ENCODE results near the gene OSTF1. TPM values are rescaled to one million over a fixed set of nuclear protein-coding genes. Genes with fewer than 3 reads are reported as not detected.

OSTF1 gene
- total RNA-seq: 10 to 100 TPM; 32.7 to 35.7 TPM
- long read RNA-seq, transcript OSTF1-201 (10 exons, 1,319 nt): major isoform, 37 of 43 reads
- long read RNA-seq, partial matches to known transcripts: 1 of 43 reads
- long read RNA-seq, other reads (novel, unspliced or antisense): 5 of 43 reads

GRCh38 chr9:75087824-75088645 lies at the start of gene OSTF1, which contains the start of gene NMRK1:
TSS of gene OSTF1 (plus strand) at chr9:75088514. CDS start at chr9:75088693, 179 bp downstream.
TSS of gene NMRK1 (minus strand) at chr9:75088155. CDS start at chr9:75083115, 5,040 bp downstream.
- ATAC-seq (peak; percentile 96), DNase-seq (peak; percentile 97)
- intact Hi-C loops (cut with DNase I): loop anchor here in 1 of 2 donors (10.0 kb wide), 1 partner anchor 133 kb away; the partner anchor contains the start of gene C9orf40

- intact Hi-C loops (cut with DNase I): no loop called here
- no peak for DNase-seq
- ATAC-seq: peak in 1 of 2 donors; percentile 93
These were observed 49.3 kb upstream of the OSTF1 start for GRCh38 chr9:75039009-75039408.

- intact Hi-C loops (cut with DNase I): no loop called here
- DNase-seq (no peak), ATAC-seq (no peak)
These were observed 48.5 kb upstream of the OSTF1 start for GRCh38 chr9:75039801-75040200.

- no peak for DNase-seq
- no peak for ATAC-seq
- intact Hi-C loops (cut with DNase I): no loop called here
These were observed 47.3 kb upstream of the OSTF1 start for GRCh38 chr9:75041041-75041440.

- DNase-seq (no peak), ATAC-seq (no peak)
- intact Hi-C loops (cut with DNase I): no loop called here
These were observed 41.5 kb upstream of the OSTF1 start for GRCh38 chr9:75046725-75047345.

GRCh38 chr9:75047506-75047905 lies 40.8 kb upstream of the OSTF1 start:
- intact Hi-C loops (cut with DNase I): no loop called here
- no peak for ATAC-seq
- DNase-seq: no peak

GRCh38 chr9:75051285-75051684 lies 37.0 kb upstream of the OSTF1 start:
- intact Hi-C loops (cut with DNase I): no loop called here

GRCh38 chr9:75053869-75054268 lies 34.4 kb upstream of the OSTF1 start:
- ATAC-seq (no peak), DNase-seq (no peak)
- intact Hi-C loops (cut with DNase I): no loop called here

More at GRCh38 chr9:75051285-75051684, 37.0 kb upstream of the OSTF1 start:
- DNase-seq (no peak), ATAC-seq (no peak)

- ATAC-seq (no peak), DNase-seq (no peak)
- intact Hi-C loops (cut with DNase I): no loop called here
These were observed 33.8 kb upstream of the OSTF1 start for GRCh38 chr9:75054368-75055001.

- no peak for ATAC-seq
- DNase-seq: no peak
- intact Hi-C loops (cut with DNase I): no loop called here
These were observed 27.1 kb upstream of the OSTF1 start for GRCh38 chr9:75061169-75061568.

GRCh38 chr9:75063556-75064305 lies 24.6 kb upstream of the OSTF1 start:
- ATAC-seq (no peak), DNase-seq (no peak)
- intact Hi-C loops (cut with DNase I): no loop called here

GRCh38 chr9:75064307-75065025 lies 23.8 kb upstream of the OSTF1 start:
- intact Hi-C loops (cut with DNase I): loop anchor here in 1 of 2 donors (5.0 kb wide), 1 partner anchor 32 kb away; no protein-coding TSS in a partner anchor
- peak in 1 of 2 donors; percentile 84 for ATAC-seq

GRCh38 chr9:75065510-75065909 lies 22.8 kb upstream of the OSTF1 start:
- DNase-seq: no peak
- intact Hi-C loops (cut with DNase I): loop anchor here in 1 of 2 donors (5.0 kb wide), 1 partner anchor 33 kb away; no protein-coding TSS in a partner anchor
- no peak for ATAC-seq

More at GRCh38 chr9:75064307-75065025, 23.8 kb upstream of the OSTF1 start:
- no peak for DNase-seq

- intact Hi-C loops (cut with DNase I): loop anchor here in 1 of 2 donors (5.0 kb wide), 1 partner anchor 36 kb away; no protein-coding TSS in a partner anchor
- DNase-seq (no peak), ATAC-seq (no peak)
These were observed 20.4 kb upstream of the OSTF1 start for GRCh38 chr9:75067894-75068293.

GRCh38 chr9:75069171-75069570 lies 19.1 kb upstream of the OSTF1 start:
- DNase-seq (no peak), ATAC-seq (no peak)
- intact Hi-C loops (cut with DNase I): loop anchor here in 1 of 2 donors (5.0 kb wide), 1 partner anchor 37 kb away; no protein-coding TSS in a partner anchor

- intact Hi-C loops (cut with DNase I): loop anchor here (5.0 to 10.0 kb wide), 2 partner anchors 297 to 299 kb away; no protein-coding TSS in a partner anchor
- DNase-seq: no peak
These were observed 16.7 kb upstream of the OSTF1 start for GRCh38 chr9:75071530-75072122.

GRCh38 chr9:75072895-75073294 lies 15.4 kb upstream of the OSTF1 start:
- ATAC-seq (no peak), DNase-seq (no peak)
- intact Hi-C loops (cut with DNase I): loop anchor here (5.0 to 10.0 kb wide), 2 partner anchors 298 to 301 kb away; no protein-coding TSS in a partner anchor

More at GRCh38 chr9:75071530-75072122, 16.7 kb upstream of the OSTF1 start:
- no peak for ATAC-seq

Data from left cardiac atrium (tissue), 4 donors.